ENCODE results near the gene FCN3.

The FCN3 gene

DNA sequence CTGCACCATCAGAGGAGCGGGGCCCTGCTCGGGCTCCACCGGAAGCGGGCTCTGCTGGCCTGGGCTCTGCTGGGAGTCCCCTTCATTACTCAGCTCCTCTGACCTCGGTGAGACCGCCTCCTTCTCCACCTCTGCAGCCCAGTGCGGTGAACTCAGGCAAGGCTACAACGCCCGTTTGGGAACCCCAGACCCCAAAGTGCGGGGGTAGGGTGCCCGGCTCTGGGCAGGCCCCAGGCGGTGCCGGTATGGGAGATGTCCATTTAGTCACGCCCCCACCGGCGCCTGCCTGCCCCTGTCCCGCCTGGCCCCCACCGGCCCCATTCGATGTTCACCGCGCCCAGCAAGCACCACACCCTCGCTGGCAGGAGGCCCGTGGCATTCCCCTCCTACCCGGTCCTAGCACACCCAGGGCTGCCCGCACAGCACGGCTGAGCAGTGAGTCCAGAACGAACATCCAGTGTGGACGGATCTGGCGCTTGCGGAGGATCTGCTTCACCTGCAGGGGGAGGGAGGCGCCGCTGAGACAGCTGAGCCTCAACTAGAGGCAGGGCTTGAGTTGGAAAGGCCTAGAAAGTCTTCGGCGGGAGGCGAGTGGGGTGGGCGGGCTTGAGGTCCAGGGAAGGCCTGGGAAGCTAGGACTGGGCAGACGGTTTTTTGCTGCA, 17.9 kb downstream of the FCN3 start:
- ATAC-seq (replicated peaks) = peak; percentile 75
- Mint-ChIP-seq H3K36me3 (ENCODE audit: insufficient read depth) (peaks cover 28% of the 10 kb centered on the region), H3K4me3 (peak overlapping the region; percentile 77 to 82), H3K4me1 (ENCODE audit: low read depth in 2 of 2) (peaks cover 24 to 50% of the 10 kb centered on the region in 2 donors), H3K27ac (peak overlapping the region; percentile 79 to 90), H3K27me3 (no peaks in the 10 kb centered on the region), H3K9me3 (no peaks in the 10 kb centered on the region)
- peak; percentile 26 to 60 (median 57) for DNase-seq

DNA sequence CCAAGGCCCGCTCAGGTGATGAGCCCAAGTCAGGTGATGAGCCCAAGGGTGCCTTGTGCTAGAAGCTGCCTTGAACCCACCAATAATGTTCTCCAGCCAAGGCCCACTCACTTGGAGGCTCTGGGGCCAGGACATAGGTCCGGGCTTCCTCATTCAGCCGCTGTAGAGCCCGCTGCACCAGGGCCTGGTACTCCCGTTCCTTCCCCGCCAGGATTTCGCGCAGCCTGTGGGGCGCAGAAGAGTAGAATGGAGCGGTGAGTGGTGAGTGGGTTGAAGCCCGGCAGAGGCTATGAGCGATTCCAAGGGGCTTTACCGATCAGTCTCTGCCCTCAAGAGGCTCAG, 18.4 kb downstream of the FCN3 start:
- no peaks in the 10 kb centered on the region for H3K9me3 Mint-ChIP-seq
- H3K27me3 Mint-ChIP-seq = no peaks in the 10 kb centered on the region
- H3K27ac Mint-ChIP-seq = peak overlapping the region; percentile 79 to 90

DNA sequence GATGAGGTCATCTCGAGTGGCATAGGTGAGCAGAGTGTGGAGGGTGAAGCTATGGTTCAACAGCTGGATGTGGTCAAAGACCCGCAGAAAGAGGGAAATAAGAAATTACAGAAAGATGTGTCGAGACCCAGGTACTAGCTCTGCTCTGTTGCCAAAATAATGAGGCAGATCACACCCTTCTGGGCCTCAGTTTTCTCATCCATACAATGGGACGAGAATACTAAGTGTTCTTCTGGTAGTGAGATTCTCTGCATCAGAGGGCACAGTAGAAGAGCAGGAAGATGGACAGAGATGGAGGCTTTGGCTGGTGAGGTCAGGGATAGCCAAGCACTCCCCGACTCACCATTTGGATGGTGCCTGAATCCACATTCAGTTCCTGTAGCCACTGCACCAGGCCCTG, 18.9 kb downstream of the FCN3 start:
- peaks cover 24 to 47% of the 10 kb centered on the region in 2 donors for H3K4me1 Mint-ChIP-seq (ENCODE audit: low read depth in 2 of 2)
- no peak for DNase-seq
- peak overlapping the region; percentile 77 to 82 for H3K4me3 Mint-ChIP-seq
- no peak for ATAC-seq (replicated peaks)
- peaks cover 34% of the 10 kb centered on the region for H3K36me3 Mint-ChIP-seq (ENCODE audit: insufficient read depth)
- H3K9me3 Mint-ChIP-seq = no peaks in the 10 kb centered on the region
- H3K27me3 Mint-ChIP-seq = no peaks in the 10 kb centered on the region
- peak overlapping the region; percentile 79 to 90 for H3K27ac Mint-ChIP-seq

More for the DNA sequence above, 18.4 kb downstream of the FCN3 start:
- DNase-seq = peak in 1 of 3 experiments; percentile 45
- H3K36me3 Mint-ChIP-seq (ENCODE audit: insufficient read depth) = peaks cover 31% of the 10 kb centered on the region
- no peak for ATAC-seq (replicated peaks)
- peak overlapping the region; percentile 77 to 82 for H3K4me3 Mint-ChIP-seq
- peaks cover 24 to 50% of the 10 kb centered on the region in 2 donors for H3K4me1 Mint-ChIP-seq (ENCODE audit: low read depth in 2 of 2)

- DNase-seq (no peak), ATAC-seq (replicated peaks) (no peak)
- no peaks in the 10 kb centered on the region for H3K9me3 Mint-ChIP-seq
- H3K4me1 Mint-ChIP-seq (ENCODE audit: low read depth in 2 of 2) = peaks cover 7 to 32% of the 10 kb centered on the region in 2 donors
- H3K4me3 Mint-ChIP-seq = no peak overlapping the region
- peak overlapping the region in 1 of 2 donors; percentile 41 for H3K27ac Mint-ChIP-seq
- peaks cover 34% of the 10 kb centered on the region for H3K36me3 Mint-ChIP-seq (ENCODE audit: insufficient read depth)
- no peaks in the 10 kb centered on the region for H3K27me3 Mint-ChIP-seq
Observed at GRCh38 chr1:27353629-27354028, 21.0 kb downstream of the FCN3 start.

DNA sequence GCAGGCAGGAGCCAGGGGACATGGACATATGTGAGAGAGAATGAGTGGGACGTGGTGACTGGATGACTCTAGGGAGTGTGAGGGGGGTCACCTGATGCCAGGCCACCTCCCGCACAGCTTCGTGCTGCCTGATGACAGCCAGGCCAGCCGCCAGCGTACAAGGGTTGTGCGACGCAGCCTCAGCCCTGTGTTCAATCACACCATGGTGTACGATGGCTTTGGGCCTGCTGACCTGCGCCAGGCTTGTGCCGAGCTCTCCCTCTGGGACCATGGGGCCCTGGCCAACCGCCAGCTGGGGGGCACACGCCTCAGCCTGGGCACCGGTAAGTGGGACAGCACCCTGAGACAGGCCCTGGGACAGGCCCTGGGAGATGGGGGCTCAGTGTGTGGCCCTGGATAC, 21.5 kb downstream of the FCN3 start:
- H3K27me3 Mint-ChIP-seq = no peaks in the 10 kb centered on the region
- no peaks in the 10 kb centered on the region for H3K9me3 Mint-ChIP-seq
- H3K27ac Mint-ChIP-seq = peak overlapping the region in 1 of 2 donors; percentile 41
- no peak overlapping the region for H3K4me3 Mint-ChIP-seq
- ATAC-seq (replicated peaks) (no peak), DNase-seq (no peak)
- H3K4me1 Mint-ChIP-seq (ENCODE audit: low read depth in 2 of 2) = peaks cover 7 to 32% of the 10 kb centered on the region in 2 donors
- peaks cover 37% of the 10 kb centered on the region for H3K36me3 Mint-ChIP-seq (ENCODE audit: insufficient read depth)

GRCh38 chr1:27351541-27352107, 23.0 kb downstream of the FCN3 start:
- Mint-ChIP-seq H3K4me3 (peak overlapping the region in 1 of 2 donors; percentile 43), H3K27me3 (no peaks in the 10 kb centered on the region), H3K27ac (peak overlapping the region in 1 of 2 donors; percentile 79), H3K4me1 (ENCODE audit: low read depth in 2 of 2) (peaks cover 11 to 27% of the 10 kb centered on the region in 2 donors), H3K36me3 (ENCODE audit: insufficient read depth) (peaks cover 38% of the 10 kb centered on the region), H3K9me3 (no peaks in the 10 kb centered on the region)
- ATAC-seq (replicated peaks) (no peak), DNase-seq (no peak)

DNA sequence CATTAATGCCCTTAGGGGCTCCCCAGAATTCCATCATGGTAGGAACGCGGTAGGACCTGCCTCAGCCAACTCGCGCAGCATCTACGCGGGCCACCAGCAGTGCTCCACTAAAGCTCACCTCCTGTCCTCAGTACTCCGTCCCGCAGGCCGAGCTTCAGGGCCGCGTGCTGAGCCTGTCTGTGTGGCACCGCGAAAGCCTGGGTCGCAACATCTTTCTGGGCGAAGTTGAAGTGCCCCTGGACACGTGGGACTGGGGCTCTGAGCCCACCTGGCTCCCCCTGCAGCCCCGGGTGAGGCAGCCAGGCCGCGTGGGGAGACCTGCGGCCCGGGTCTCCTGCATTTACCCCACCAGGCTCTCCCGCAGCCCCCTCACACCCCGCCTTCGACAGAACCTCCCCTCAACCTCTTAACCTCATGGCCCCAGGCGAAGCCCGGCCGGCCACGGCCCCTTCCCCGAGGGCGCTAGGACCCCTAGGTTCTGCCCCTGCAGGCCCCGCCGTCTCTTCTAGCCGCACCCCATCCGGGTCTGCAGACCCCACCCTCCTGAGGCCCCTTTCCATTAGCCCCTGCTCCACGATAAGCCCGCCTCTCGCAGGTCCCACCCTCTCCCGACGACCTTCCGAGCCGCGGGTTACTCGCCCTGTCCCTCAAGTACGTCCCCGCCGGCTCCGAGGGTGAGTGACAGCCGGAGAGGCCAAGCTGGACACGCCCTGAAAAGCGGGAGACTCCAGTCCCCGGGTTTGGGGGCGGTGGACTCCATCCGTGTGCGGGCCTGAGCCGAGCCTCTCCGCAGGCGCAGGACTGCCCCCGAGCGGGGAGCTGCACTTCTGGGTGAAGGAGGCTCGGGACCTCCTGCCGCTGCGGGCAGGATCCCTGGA, 23.7 kb downstream of the FCN3 start:
- H3K27ac Mint-ChIP-seq = peak overlapping the region in 1 of 2 donors; percentile 79
- peak overlapping the region in 1 of 2 donors; percentile 43 for H3K4me3 Mint-ChIP-seq
- no peak for ATAC-seq (replicated peaks)
- peaks cover 41% of the 10 kb centered on the region for H3K36me3 Mint-ChIP-seq (ENCODE audit: insufficient read depth)
- H3K4me1 Mint-ChIP-seq (ENCODE audit: low read depth in 2 of 2) = peaks cover 15 to 26% of the 10 kb centered on the region in 2 donors
- no peak for DNase-seq
- no peaks in the 10 kb centered on the region for H3K9me3 Mint-ChIP-seq
- H3K27me3 Mint-ChIP-seq = no peaks in the 10 kb centered on the region

DNA sequence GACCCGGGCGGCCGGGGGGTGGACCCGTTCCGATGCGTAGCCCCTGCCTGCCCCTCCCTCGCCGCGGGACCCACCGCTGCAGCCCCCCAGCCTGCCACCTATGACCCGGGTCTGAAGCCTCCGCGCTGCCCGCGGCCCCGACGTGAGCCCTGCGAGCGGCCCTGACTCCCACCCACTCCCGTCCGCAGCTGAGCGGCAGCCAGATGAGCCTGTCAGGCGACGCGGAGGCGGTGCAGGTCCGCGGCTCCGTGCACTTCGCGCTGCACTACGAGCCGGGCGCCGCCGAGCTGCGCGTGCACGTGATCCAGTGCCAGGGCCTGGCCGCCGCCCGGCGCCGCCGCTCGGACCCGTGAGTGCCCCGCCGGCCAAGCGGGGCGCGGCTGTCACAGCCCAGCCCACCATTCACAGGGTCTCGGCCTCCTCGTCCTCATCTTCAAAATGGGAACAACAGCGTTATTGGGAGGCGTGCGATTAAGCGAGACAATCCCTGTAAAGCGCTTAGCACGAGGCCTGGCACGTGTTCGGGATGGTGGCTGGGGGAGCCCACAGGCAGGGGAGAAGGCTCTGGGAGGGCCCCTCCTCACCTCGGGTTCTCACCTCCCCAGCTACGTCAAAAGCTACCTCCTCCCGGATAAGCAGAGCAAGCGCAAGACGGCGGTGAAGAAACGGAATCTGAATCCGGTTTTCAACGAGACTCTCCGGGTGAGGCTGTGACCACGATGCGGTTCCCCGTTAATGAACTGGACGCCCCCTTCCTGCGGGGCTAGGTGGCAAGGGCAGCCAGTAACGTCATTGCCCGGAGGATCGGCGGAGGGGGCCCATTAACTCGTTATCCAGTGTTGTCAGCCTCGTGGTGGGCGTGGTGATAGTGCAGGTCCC, 24.6 kb downstream of the FCN3 start:
- H3K4me3 Mint-ChIP-seq = no peak overlapping the region
- ATAC-seq (replicated peaks) (peak; percentile 52), DNase-seq (no peak)
- H3K4me1 Mint-ChIP-seq (ENCODE audit: low read depth in 2 of 2) = peaks cover 13 to 20% of the 10 kb centered on the region in 2 donors
- H3K36me3 Mint-ChIP-seq (ENCODE audit: insufficient read depth) = peaks cover 36% of the 10 kb centered on the region
- H3K27me3 Mint-ChIP-seq = no peaks in the 10 kb centered on the region
- no peaks in the 10 kb centered on the region for H3K9me3 Mint-ChIP-seq
- H3K27ac Mint-ChIP-seq = no peak overlapping the region

- Mint-ChIP-seq H3K27ac (peak overlapping the region in 1 of 2 donors; percentile 86), H3K4me3 (peak overlapping the region in 1 of 2 donors; percentile 70), H3K27me3 (no peaks in the 10 kb centered on the region), H3K36me3 (ENCODE audit: insufficient read depth) (peaks cover 37% of the 10 kb centered on the region), H3K4me1 (ENCODE audit: low read depth in 2 of 2) (peaks cover 17 to 24% of the 10 kb centered on the region in 2 donors), H3K9me3 (no peaks in the 10 kb centered on the region)
- peak; percentile 84 for ATAC-seq (replicated peaks)
- DNase-seq = no peak
Observed at GRCh38 chr1:27348861-27349783, 25.5 kb downstream of the FCN3 start.

DNA sequence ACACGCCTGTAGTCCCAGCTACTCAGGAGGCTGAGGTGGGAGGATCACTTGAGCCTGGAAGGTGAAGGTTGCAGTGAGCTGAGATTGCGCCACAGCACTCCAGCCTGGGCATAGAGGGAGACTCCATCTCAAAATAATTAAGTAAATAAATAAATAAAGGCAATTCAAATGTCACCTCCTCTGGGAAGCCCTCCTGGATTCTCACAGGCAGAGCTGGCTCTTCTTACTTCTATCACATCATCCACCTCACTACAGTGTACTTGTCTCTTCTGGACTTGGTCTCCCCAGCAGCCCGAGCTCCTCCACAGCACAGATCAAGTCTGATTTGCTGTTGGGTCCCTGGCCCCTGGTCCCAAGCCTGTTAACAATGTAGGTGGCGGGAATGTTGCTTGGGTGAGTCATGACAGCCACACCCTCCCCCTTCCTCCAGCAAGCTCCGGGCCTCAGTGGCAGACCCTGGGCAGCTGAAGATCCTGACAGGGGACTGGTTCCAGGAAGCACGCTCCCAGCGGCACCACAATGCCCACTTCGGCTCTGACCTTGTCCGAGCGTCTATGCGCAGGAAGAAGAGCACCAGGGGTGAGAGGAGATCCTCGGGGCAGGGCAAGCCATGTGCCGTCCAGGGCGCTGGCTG, 27.5 kb downstream of the FCN3 start:
- H3K4me3 Mint-ChIP-seq = no peak overlapping the region
- peaks cover 48% of the 10 kb centered on the region for H3K36me3 Mint-ChIP-seq (ENCODE audit: insufficient read depth)
- H3K9me3 Mint-ChIP-seq = no peaks in the 10 kb centered on the region
- H3K4me1 Mint-ChIP-seq (ENCODE audit: low read depth in 2 of 2) = peaks cover 23 to 39% of the 10 kb centered on the region in 2 donors
- H3K27me3 Mint-ChIP-seq = no peaks in the 10 kb centered on the region
- DNase-seq (no peak), ATAC-seq (replicated peaks) (no peak)
- peak overlapping the region in 1 of 2 donors; percentile 70 for H3K27ac Mint-ChIP-seq

DNA sequence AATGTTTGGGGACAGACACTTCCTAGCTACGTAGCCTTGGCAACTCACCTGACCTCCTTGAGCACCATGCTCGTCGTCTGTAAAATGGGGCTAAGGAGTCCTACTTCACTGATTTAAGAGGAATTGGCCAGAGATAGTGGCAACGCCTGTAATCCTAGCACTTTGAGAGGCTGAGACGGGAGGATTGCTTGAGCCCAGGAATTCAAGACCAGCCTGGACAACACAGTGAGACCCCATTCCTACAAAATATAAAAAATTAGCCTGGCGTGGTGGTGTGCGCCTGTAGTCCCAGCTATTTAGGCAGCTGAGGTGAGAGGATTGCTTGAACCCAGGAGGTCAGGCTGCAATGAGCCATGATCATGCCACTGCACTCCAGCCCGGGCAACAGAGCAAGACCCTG, 28.3 kb downstream of the FCN3 start:
- peaks cover 47% of the 10 kb centered on the region for H3K36me3 Mint-ChIP-seq (ENCODE audit: insufficient read depth)
- H3K9me3 Mint-ChIP-seq = no peaks in the 10 kb centered on the region
- no peaks in the 10 kb centered on the region for H3K27me3 Mint-ChIP-seq
- DNase-seq (no peak), ATAC-seq (replicated peaks) (no peak)
- H3K4me3 Mint-ChIP-seq = peak overlapping the region; percentile 54 to 62
- H3K4me1 Mint-ChIP-seq (ENCODE audit: low read depth in 2 of 2) = peaks cover 25 to 44% of the 10 kb centered on the region in 2 donors
- peak overlapping the region; percentile 13 to 74 for H3K27ac Mint-ChIP-seq

- Mint-ChIP-seq H3K9me3 (no peaks in the 10 kb centered on the region), H3K4me3 (peak overlapping the region; percentile 59 to 62), H3K27ac (peak overlapping the region in 1 of 2 donors; percentile 66), H3K27me3 (no peaks in the 10 kb centered on the region), H3K4me1 (ENCODE audit: low read depth in 2 of 2) (peaks cover 33 to 50% of the 10 kb centered on the region in 2 donors), H3K36me3 (ENCODE audit: insufficient read depth) (peaks cover 41% of the 10 kb centered on the region)
- no peak for ATAC-seq (replicated peaks)
- no peak for DNase-seq
Observed at GRCh38 chr1:27345272-27345671, 29.4 kb downstream of the FCN3 start.

Measured in effector memory CD8-positive, alpha-beta T cell (primary cell).